H1 (cell line): Measurements from ENCODE around the gene WSCD1. TPM values are rescaled to one million over a fixed set of nuclear protein-coding genes. Genes with fewer than 3 reads are reported as not detected.
A peak's percentile ranks its signal among the peaks of the same experiment; 100 is the strongest.

Experiments used
- CTCF ChIA-PET: fragments of 300-600 bp; sonication (Branson Sonifier 250); formaldehyde crosslinking; loops from one replicate; lab custom pipeline; 2021; ENCODE audit not compliant: partially characterized antibody; lab: Charles Lee
- POLR2A ChIA-PET: fragments of 300-600 bp; sonication (Branson Sonifier 250); formaldehyde crosslinking; loops from one replicate; lab custom pipeline; 2021; ENCODE audit warnings: inconsistent platforms; ENCODE audit not compliant: partially characterized antibody; lab: Charles Lee
- DNase-seq, 2 experiments: peaks; one replicate each; pipeline versions ENCODE4 v3.0.0 to v3.0.0-alpha.2; 2010 to 2022; ENCODE audit warnings: low spot score in 2 of 2, low read depth in 1 of 2, mixed read lengths in 1 of 2
- FAIRE-seq: peaks from 2 replicates; lab custom pipeline; 2011; peaks lifted over from hg19 to GRCh38; lab: Jason Lieb, UNC
- H2AFZ ChIP-seq: 2 replicates; pipeline ENCODE4 v1.8.1; 2012; ENCODE audit warnings: low read length, inconsistent platforms
- H2AK5ac ChIP-seq: 2 replicates; pipeline ENCODE4 v1.6.1; 2013; ENCODE audit warnings: low read depth, low read length
- H2BK120ac ChIP-seq: replicated peaks from 2 replicates; pipeline ENCODE3; 2013; ENCODE audit warnings: low read depth, low read length, inconsistent platforms
- H2BK12ac ChIP-seq: 2 replicates; pipeline ENCODE4 v1.6.1; 2013; ENCODE audit warnings: low read depth, low read length
- H2BK15ac ChIP-seq: 2 replicates; pipeline ENCODE4 v1.6.1; 2013; ENCODE audit warnings: low read length
- H2BK20ac ChIP-seq: 2 replicates; pipeline ENCODE4 v1.6.1; 2013; ENCODE audit warnings: low read length
- H2BK5ac ChIP-seq: 2 replicates; pipeline ENCODE4 v1.6.1; 2013; ENCODE audit warnings: low read depth, low read length
- H3K14ac ChIP-seq: 2 replicates; pipeline ENCODE4 v1.6.1; 2013; ENCODE audit warnings: inconsistent platforms; ENCODE audit not compliant: insufficient read length
- H3K18ac ChIP-seq: 2 replicates; pipeline ENCODE4 v1.6.1; 2013; ENCODE audit warnings: low read length; ENCODE audit errors: extremely low read depth
- H3K23ac ChIP-seq: 2 replicates; pipeline ENCODE4 v1.6.1; 2013; ENCODE audit warnings: inconsistent platforms; ENCODE audit not compliant: insufficient read length
- H3K23me2 ChIP-seq: 2 replicates; pipeline ENCODE4 v1.6.1; 2013; ENCODE audit warnings: low read depth, low read length
- H3K27ac ChIP-seq: 2 replicates; pipeline ENCODE4 v1.6.1; 2011; ENCODE audit warnings: low read depth, low read length, inconsistent platforms
- H3K27me3 ChIP-seq, 4 experiments: replicated peaks in 1 of 4; 1 replicate in 1 of 4; 2 replicates in 3 of 4; pipeline versions ENCODE4 v1.6.1 to v1.8.1; 2011 to 2013; ENCODE audit warnings: low read length in 3 of 4, mild to moderate bottlenecking in 3 of 4, inconsistent platforms in 2 of 4, mixed read lengths in 2 of 4, moderate library complexity in 1 of 4; ENCODE audit not compliant: control insufficient read depth in 3 of 4, insufficient read depth in 3 of 4; ENCODE audit errors: extremely low read depth in 1 of 4
- H3K36me3 ChIP-seq, 4 experiments: 2 replicates each; pipeline versions ENCODE4 v1.6.1 to v1.8.1; 2011 to 2013; ENCODE audit warnings: mild to moderate bottlenecking in 4 of 4, low read length in 3 of 4, moderate library complexity in 2 of 4, control low read depth in 1 of 4, inconsistent platforms in 1 of 4; ENCODE audit not compliant: insufficient read depth in 4 of 4, control insufficient read depth in 2 of 4
- H3K4ac ChIP-seq: replicated peaks from 2 replicates; pipeline ENCODE3; 2013; ENCODE audit warnings: low read length, low read depth, mixed read lengths, inconsistent platforms; ENCODE audit not compliant: insufficient read length
- H3K4me1 ChIP-seq, 4 experiments: replicated peaks in 1 of 4; 1 replicate in 1 of 4; 2 replicates in 3 of 4; pipeline versions ENCODE4 v1.6.1 to v1.8.1; 2011 to 2013; ENCODE audit warnings: low read length in 3 of 4, inconsistent platforms in 2 of 4, mixed read lengths in 1 of 4; ENCODE audit not compliant: insufficient read depth in 4 of 4, control insufficient read depth in 3 of 4
- H3K4me2 ChIP-seq, 2 experiments: 2 replicates each; pipeline versions ENCODE4 v1.6.1 to v1.8.1; 2011 to 2013; ENCODE audit warnings: low read depth in 2 of 2, low read length in 2 of 2, control low read depth in 1 of 2, inconsistent platforms in 1 of 2, mild to moderate bottlenecking in 1 of 2; ENCODE audit not compliant: insufficient read depth in 1 of 2
- H3K4me3 ChIP-seq, 4 experiments: fragments of 200-600, 300-600 bp in 1 of 4; sonication (generic), shearing (Covaris generic), sonication (Bioruptor Twin) in 1 of 4; 2 replicates each; pipeline versions ENCODE4 v1.5.1 to v1.8.1; 2011 to 2016; ENCODE audit warnings: low read length in 4 of 4, low read depth in 3 of 4, control low read depth in 2 of 4, inconsistent platforms in 2 of 4, mild to moderate bottlenecking in 2 of 4, mixed read lengths in 1 of 4, moderate library complexity in 1 of 4; ENCODE audit not compliant: insufficient read depth in 2 of 4; ENCODE audit errors: extremely low read depth in 1 of 4
- H3K56ac ChIP-seq: replicated peaks from 2 replicates; pipeline ENCODE3; 2013; ENCODE audit warnings: low read depth, mild to moderate bottlenecking, mixed read lengths, low read length, inconsistent platforms; ENCODE audit not compliant: insufficient read length
- H3K79me1 ChIP-seq: 2 replicates; pipeline ENCODE4 v1.6.1; 2013; ENCODE audit warnings: low read depth, low read length, control low read depth
- H3K79me2 ChIP-seq, 2 experiments: 2 replicates each; pipeline versions ENCODE4 v1.6.1 to v1.8.1; 2012 to 2013; ENCODE audit warnings: low read length in 2 of 2, mild to moderate bottlenecking in 2 of 2, inconsistent platforms in 1 of 2; ENCODE audit not compliant: insufficient read depth in 2 of 2, control insufficient read depth in 1 of 2
- H3K9ac ChIP-seq, 4 experiments: replicated peaks in 1 of 4; 1 replicate in 1 of 4; 2 replicates in 3 of 4; pipeline versions ENCODE4 v1.6.1 to v1.8.1; 2011 to 2013; ENCODE audit warnings: low read depth in 3 of 4, low read length in 3 of 4, control low read depth in 2 of 4, mild to moderate bottlenecking in 2 of 4, moderate library complexity in 2 of 4, inconsistent platforms in 1 of 4; ENCODE audit errors: extremely low read depth in 1 of 4
- H3K9me3 ChIP-seq, 2 experiments: 2 replicates each; pipeline versions ENCODE4 v1.6.1 to v1.8.1; 2012 to 2013; ENCODE audit warnings: mild to moderate bottlenecking in 2 of 2, moderate library complexity in 2 of 2, control low read depth in 1 of 2, inconsistent platforms in 1 of 2, low read depth in 1 of 2, low read length in 1 of 2, mixed read lengths in 1 of 2; ENCODE audit not compliant: insufficient read depth in 2 of 2
- H4K20me1 ChIP-seq, 2 experiments: replicated peaks in 1 of 2; 2 replicates each; pipeline versions ENCODE3 to v1.8.1; 2011 to 2013; ENCODE audit warnings: inconsistent platforms in 2 of 2, low read length in 2 of 2, mild to moderate bottlenecking in 1 of 2; ENCODE audit not compliant: insufficient read depth in 2 of 2, control insufficient read depth in 1 of 2
- H4K5ac ChIP-seq: 2 replicates; pipeline ENCODE4 v1.6.1; 2013; ENCODE audit warnings: low read length, low read depth, mixed read lengths, inconsistent platforms; ENCODE audit not compliant: insufficient read length
- H4K8ac ChIP-seq: 2 replicates; pipeline ENCODE4 v1.8.0; 2013; ENCODE audit warnings: mild to moderate bottlenecking, moderate library complexity, low read length, inconsistent platforms; ENCODE audit not compliant: insufficient read depth; ENCODE audit errors: extremely low read depth
- H4K91ac ChIP-seq: replicated peaks from 2 replicates; pipeline ENCODE3; 2013; ENCODE audit warnings: low read length, mixed read lengths, inconsistent platforms; ENCODE audit not compliant: insufficient read length
- TAF1 ChIP-seq: IDR thresholded peaks from 2 replicates; pipeline ENCODE4 v1.6.1; 2011; ENCODE audit warnings: mild to moderate bottlenecking, low read depth, low read length
- TBP ChIP-seq: IDR thresholded peaks from 2 replicates; pipeline ENCODE4 v1.6.1; 2011; ENCODE audit warnings: low read depth, low read length, improper control_type of control experiment
- WGBS, 2 experiments: shearing (Covaris generic) in 1 of 2; methylation state at CpG; one replicate each; pipeline versions ENCODE4 v1.1.6 to v1.1.7; 2013 to 2015; ENCODE audit warnings: low lambda C conversion rate in 2 of 2, mixed read lengths in 2 of 2, inconsistent platforms in 1 of 2, low coverage in 1 of 2, missing lambda C conversion rate in 1 of 2; ENCODE audit not compliant: insufficient replicate concordance in 2 of 2, insufficient coverage in 1 of 2, insufficient read length in 1 of 2; ENCODE audit errors: extremely low coverage in 1 of 2, missing lambda C conversion rate in 1 of 2; 5-methylcytosine and 5-hydroxymethylcytosine counted together
- polyA plus RNA-seq, 7 experiments: library from polyadenylated mRNA; depleted of rRNA in 3 of 7; stranded (reverse) in 5 of 7; unstranded in 2 of 7; fragments of >200 nt in 5 of 7; fragments of 200-250 nt in 2 of 7; gene quantifications; 1 replicate in 5 of 7; 2 replicates in 1 of 7; 4 replicates in 1 of 7; pipeline versions ENCODE4 v1.2.1 to v1.2.3, GENCODE V29; 2011 to 2013; ENCODE audit warnings: missing spikeins in 2 of 7, mixed read lengths in 2 of 7
- total RNA-seq: library from RNA; stranded (reverse); fragmentation: NEBNext Ultra II Directional; extraction: Animal tissue kit (Norgen Biotek cat#: 25700); gene quantifications from 2 replicates; pipeline ENCODE4 v1.2.1, GENCODE V29; 2021

WSCD1 gene
- total and polyA plus RNA-seq, 2 of the 8 experiments (the other 6 are each of a cell fraction or from before 2014, with no cell fraction given): 21.9 to 39.0 TPM

DNA sequence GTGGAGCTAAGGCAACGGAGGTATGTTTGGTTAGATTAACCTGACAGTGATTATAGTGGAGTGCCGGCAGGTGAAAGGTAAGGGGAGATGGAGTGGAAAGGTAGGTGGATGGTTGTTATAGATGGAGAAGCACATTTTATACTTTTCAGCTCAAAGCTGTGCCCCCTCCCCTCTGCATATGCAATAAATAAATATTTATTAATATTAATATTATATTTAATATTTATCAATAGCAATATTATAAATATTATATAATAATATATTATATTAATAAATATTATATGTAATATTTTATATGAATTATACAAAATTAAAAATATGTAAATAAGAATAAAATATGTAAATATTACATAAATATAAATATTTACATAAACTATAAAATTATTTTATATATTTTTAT lies 70.0 kb downstream of the WSCD1 start:
- Histone ChIP-seq H2BK5ac (peak overlapping the region; percentile 28; the same call in 1 of the 2 replicates), H3K4me2 (no peak overlapping the region), H3K79me1 (no peaks in the 10 kb centered on the region), H3K36me3 (no peaks in the 10 kb centered on the region), H3K18ac (no peak overlapping the region), H3K9ac (no peak overlapping the region), H3K27me3 (no peaks in the 10 kb centered on the region), H3K4ac (no peak overlapping the region), H2AFZ (no peak overlapping the region), H2BK120ac (peak overlapping the region; percentile 84), H4K20me1 (no peaks in the 10 kb centered on the region), H4K5ac (no peak overlapping the region), H3K14ac (no peak overlapping the region), H3K79me2 (no peaks in the 10 kb centered on the region), H3K23me2 (peaks cover 2% of the 10 kb centered on the region; the same call in 1 of the 2 replicates), H4K8ac (no peak overlapping the region), H3K4me3 (no peak overlapping the region; a peak in 1 of 8 replicates), H2BK12ac (peak overlapping the region; percentile 92), H2BK20ac (peak overlapping the region; percentile 28; the same call in 1 of the 2 replicates), H4K91ac (peak overlapping the region; percentile 37), H3K23ac (no peak overlapping the region), H3K56ac (no peak overlapping the region), H3K9me3 (no peaks in the 10 kb centered on the region), H2BK15ac (no peak overlapping the region), H2AK5ac (no peak overlapping the region), H3K4me1 (peaks cover 0 to 25% (median 15%) of the 10 kb centered on the region in 4 experiments; a peak in 6 of 7 replicates), H3K27ac (no peak overlapping the region; the same call in 1 of the 2 replicates)
- 80% methylated on average over 2 of the region's 2 CpGs; no CpG with 5 or more reads in 1 of the 2 experiments for WGBS, 2 experiments
- ChIA-PET POLR2A (interaction anchor here (1.2 kb wide), 2 partner anchors 18 to 22 kb away, joined by 3 read pairs; no protein-coding TSS in a partner anchor), CTCF (no interaction called here)
- TF ChIP-seq TBP (no peak), TAF1 (no peak)
- FAIRE-seq (no peak), DNase-seq (no peak)
